COR-L47 (cell line): ENCODE results near the gene CCDC57.
"Not testable (repeated sequence)": the region's sequence is repeated elsewhere in the genome, so short reads cannot be mapped to it uniquely, and the experiment has no call there.

ENCODE experiments used
- DNase-seq: peaks from one replicate; lab custom pipeline; 2025; lab: John Stamatoyannopoulos, UW

The CCDC57 gene

GRCh38 chr17:82175951-82176350, 36.7 kb downstream of the CCDC57 start:
- DNase-seq: no peak

DNA sequence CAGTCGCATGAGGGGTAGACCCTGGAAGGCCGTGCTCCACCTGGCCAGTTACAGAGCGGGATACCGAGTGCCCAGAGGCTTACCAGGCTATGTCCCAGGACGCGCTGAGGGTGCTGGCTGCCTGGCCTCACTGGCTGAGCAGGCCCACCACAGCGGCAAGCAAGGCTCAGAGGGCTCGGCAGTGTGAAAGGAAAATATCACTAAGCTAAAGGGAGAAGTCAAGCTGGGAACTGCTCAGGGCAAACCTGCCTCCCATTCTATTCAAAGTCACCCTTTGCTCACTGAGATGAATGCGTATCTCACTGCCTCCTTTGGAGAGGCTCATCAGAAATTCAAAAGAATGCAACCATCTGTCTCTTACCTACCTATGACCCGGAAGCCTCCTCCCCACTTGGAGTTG, 37.4 kb downstream of the CCDC57 start:
- no peak for DNase-seq

DNA sequence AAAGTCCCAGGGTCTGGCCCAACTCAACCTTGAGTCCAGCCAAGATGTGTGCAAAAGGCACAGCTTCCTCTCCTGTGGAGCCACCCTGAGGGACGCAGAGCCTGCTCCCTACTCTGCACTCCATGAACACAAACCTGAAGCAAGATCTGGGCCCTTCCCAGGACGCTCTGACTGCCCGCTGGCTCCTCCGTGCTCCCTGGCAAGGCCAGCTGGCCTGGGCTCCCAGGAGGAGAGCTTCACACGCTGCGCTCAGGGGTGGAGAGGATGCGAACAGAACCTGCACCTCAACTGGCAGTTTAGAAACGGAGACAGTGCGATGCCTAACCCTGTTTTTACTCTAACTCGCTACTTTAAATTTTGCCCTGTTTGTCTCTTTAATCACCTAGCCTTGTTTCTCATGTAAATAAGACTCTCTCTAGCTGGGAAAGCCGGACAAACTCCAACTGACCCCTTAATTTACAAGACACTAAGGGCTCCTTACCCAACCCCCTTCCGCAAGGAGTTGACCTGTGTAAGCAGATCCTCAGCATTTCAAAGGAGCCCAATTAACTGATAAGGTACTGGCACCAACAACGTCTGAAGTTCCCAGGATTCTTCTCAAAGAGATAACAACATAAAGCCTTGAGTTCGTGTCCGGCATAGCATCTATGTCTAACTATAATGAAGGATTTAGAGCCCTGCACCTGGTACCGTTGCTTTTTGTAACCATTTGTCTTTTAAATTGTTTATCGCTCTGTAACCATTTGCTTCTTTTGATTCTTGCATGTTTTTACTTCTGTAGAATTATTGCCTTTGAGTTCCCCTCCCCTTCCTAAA, 38.4 kb downstream of the CCDC57 start:
- not testable (repeated sequence) for DNase-seq

- DNase-seq: no peak
These were observed 39.1 kb downstream of the CCDC57 start for GRCh38 chr17:82173351-82174041.

- DNase-seq: no peak
These were observed 40.0 kb downstream of the CCDC57 start for GRCh38 chr17:82172486-82173160.

- no peak for DNase-seq
These were observed 40.8 kb downstream of the CCDC57 start for GRCh38 chr17:82171750-82172375.

DNA sequence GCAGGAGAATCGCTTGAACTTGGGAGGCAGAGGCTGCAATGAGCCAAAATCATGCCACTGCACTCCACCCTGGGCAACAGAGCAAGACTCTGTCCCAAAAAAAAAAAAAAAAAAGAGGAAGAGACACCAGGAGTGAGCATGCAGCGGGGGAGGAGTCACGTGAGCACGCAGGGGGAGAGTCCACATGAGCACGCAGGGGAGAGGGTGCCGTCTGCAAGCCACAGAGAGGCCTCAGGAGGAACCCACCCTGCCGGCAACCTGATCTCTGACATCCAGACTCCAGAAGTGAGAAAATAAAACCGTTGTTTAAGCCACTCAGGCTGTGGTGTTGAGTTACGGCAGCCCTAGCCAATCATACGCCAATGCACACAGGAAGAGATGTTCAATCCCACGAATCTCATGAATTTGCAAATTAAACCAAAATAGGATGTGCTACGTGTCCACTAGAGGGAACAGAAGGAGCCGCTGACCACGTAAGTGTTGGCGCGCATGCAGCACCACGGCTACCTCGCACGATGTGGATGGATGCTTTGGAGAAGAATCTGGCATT, 42.2 kb downstream of the CCDC57 start:
- DNase-seq: no peak

DNA sequence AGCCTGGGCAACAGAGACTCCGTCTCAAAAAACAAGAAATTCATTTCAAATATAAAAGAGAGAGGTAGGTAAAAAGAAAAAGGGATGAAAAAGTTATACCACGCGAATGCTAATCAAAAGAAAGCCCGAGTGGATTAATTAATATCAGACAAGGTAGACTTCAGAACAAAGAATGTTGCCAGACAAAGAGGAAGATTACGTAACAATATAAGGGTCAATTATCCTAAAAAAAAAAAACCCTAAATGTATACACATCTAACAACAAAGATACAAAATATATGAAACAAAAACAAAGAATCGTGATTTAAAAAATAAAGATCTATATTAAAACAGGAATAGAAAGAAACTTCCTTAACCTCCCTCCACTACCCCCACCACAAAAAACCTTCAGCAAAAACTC, 44.1 kb downstream of the CCDC57 start:
- no peak for DNase-seq

DNA sequence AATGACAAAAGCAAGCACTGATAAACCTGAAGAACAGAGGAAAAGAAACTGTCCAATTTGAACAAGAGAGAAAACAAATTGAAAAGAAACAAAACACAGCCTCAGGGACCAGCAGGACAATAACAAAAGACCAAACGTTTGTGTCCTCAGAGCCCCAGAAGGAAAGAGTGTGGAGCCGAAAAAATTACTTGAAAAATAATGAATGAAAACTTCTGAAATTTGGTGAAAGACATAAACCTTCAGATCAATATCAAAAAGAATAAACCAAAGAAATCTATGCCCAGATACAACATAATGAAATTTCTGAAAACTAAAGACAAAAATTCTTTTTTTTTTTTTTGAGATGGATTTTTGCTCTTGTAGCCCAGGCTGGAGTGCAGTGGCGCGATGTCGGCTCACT, 45.6 kb downstream of the CCDC57 start:
- no peak for DNase-seq

DNA sequence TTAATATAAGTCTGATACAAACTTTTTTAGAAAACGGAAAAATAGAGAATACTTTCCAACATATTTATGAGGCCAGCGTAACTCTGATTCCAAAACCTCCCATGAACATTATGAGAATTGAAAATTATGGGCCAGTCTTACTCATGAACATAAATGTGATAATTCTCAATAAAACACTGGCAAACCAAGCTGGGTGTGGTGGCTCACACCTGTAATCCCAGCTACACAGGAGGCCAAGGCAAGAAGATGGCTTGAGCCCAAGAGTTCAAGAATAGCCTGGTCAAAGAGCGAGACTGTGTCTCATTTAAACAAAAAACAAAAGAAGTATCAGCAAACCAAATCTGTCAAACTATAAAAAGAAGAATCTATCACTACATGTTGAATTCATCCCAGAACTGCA, 47.8 kb downstream of the CCDC57 start:
- no peak for DNase-seq

- no peak for DNase-seq
These were observed 51.4 kb downstream of the CCDC57 start for GRCh38 chr17:82161216-82161615.

GRCh38 chr17:82160075-82160474, 52.6 kb downstream of the CCDC57 start:
- DNase-seq: no peak

GRCh38 chr17:82158825-82159224, 53.8 kb downstream of the CCDC57 start:
- DNase-seq: no peak

DNA sequence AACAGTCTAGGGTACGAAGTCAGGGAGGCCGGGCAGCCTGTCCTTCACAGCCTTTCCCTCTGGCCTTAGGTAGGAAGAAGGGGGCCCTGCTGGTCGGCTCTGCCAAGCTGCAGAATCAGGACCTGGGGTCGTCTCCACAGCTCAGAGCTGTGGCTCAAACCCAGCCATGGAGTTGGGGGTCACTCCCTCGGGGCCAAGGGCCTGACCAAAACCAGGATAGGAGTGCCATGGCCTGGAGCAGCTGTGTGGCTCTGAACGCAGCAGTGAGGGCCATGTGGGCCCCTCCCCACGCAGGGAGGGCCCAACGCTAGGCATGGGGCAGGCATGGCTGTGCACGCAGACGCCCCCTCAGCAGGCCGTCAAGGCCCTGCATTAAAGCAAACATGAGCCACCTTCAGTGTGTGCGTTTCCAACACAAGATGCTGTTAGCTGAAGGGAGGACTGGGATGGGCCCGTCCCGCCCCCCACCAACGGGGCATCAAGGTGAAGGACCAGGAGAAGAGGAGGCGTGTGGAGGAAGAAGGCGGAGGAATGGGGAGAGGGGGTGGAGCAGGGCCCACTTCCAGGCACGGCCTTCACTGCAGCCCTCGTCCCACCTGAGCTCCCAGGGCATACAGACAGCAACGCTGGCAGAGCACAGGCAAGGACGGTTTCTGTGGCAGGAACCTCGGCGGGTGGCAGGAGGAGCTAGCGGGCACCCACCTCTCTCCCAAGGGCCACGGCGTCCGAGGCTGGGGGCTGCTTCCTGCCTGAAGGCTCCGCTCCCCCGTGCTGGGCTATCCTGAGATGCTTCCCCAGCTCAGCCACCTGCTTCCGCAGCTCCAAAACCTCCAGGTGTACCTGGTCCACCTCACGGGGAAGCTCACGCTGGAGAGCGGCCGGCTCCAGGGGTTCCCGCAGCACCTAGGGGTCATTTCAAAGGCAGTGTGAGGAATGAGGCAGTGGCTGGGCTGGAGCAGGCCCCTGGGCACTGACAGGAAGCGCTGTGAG, 55.3 kb downstream of the CCDC57 start:
- DNase-seq: no peak

GRCh38 chr17:82156284-82156925, 56.2 kb downstream of the CCDC57 start:
- no peak for DNase-seq

DNA sequence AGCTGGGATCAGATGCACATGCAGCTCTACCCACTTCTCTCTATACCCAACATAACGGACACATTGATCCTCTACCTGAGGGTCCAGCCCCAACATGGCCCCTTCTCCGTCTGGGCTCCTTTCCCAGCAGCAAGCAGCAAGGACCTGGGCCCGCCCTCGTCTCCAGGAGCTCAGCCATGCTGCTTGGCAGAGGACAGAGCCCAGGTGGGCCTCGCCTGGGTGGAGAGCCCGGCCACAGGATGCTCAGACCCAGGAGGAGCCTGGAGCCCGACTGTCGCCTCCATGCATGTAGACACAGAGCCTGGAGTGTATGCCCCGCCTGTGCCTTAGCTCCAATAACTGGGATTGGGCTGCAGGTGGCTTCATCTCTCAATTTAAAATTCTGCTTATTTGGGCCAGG, 57.0 kb downstream of the CCDC57 start:
- DNase-seq: no peak

GRCh38 chr17:82154881-82155331, 57.7 kb downstream of the CCDC57 start:
- DNase-seq: no peak

DNA sequence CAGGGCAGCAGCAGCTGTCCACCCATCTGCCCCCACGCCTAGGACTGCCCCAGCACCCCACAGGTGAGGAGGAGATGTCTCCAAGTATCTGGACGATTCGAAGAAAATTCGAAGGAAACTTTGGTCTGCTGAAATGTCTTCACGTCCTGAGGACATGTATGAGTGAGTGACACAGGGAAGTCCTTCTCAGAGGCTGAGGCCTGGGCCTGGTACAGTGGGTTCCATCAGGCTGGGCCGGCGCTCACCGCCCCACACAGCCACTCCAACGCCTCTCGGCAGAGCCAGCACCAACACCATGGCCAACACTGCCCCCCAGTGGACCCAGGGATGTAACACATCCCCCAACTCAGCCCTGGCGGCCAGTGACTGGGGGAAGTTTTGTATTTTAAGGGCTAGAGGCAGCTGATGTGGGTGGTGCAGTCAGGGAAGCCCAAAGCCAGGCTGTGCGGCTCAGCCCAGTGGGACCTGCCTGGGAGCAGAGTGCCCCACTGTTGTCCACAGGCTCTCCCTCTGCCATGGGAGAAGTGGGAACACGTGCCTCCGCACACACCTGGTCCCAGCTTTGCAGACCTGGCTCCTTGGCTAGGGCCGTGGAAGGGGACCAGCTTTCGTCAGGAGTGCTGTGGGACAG, 58.8 kb downstream of the CCDC57 start:
- DNase-seq: peak; percentile 63

DNA sequence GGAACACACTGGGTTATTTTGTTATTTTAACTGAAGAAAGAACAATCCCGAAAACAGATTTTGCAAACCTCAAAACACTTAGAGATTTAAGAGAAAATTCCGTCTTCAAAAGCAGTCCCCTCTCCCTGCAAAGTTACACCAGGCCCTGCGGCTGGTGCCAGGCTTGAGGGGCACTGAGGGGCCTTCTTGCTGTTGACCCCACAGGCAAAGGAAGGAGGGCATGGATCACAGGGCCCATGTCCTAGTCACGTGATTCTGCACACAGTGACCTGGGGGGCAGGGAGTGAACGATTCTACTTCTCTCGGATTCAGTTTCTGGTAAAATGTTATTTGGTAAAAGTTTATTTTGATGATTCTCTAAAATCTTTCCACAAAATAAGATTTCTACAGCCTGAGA, 59.3 kb downstream of the CCDC57 start:
- DNase-seq: no peak
